GM19397 (cell line): Measurements from ENCODE around the gene KCTD4.
"Not testable (repeated sequence)": the region's sequence is repeated elsewhere in the genome, so short reads cannot be mapped to it uniquely, and the experiment has no call there.

ENCODE experiments used
- ATAC-seq: cut with Tn5 transposase; IDR thresholded peaks from one replicate; pipeline ENCODE4 v1.9.1; 2021; ENCODE audit warnings: mild to moderate bottlenecking, moderate library complexity; ENCODE audit not compliant: unreplicated experiment

The KCTD4 gene

GRCh38 chr13:45216193-45216592, 15.3 kb upstream of the KCTD4 start:
- ATAC-seq = no peak

GRCh38 chr13:45215392-45216077, 14.7 kb upstream of the KCTD4 start:
- no peak for ATAC-seq

DNA sequence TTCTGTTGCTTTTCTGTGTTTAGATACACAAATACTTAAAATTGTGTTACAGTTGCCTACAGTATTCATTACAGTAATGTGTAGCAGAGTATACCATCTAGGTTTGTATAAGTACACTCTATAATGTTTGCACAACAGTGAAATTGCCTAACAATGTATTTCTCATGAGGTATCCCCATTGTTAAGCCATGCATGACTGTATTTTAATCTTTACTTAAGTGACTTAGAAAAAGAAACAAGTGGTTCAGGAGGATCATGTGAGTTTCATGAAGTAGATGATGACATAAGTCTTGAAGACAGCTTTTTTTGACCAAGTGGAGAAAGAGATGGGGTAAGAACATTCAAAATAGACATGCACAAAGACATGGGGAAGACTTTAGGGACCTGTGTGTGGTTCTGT, 8.4 kb upstream of the KCTD4 start:
- ATAC-seq = no peak

DNA sequence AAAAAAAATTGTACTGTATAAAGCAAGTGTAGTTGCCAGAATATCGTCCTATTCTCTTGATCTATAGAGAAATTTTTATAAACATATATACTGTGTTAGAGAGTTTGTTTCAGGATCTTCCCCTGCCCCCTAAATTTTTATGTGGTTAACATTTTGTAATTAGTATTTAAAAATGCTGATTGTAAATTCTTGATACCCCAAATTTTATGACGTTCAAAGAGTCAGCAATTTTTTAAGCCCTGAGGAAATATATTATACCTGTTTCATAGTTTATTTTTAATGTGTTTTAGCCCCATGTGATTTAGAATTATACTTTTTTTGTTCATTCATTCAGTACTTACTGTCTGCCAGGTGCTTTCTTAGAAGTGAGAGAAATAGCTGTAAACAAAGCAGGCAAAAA, 7.3 kb upstream of the KCTD4 start:
- no peak for ATAC-seq

DNA sequence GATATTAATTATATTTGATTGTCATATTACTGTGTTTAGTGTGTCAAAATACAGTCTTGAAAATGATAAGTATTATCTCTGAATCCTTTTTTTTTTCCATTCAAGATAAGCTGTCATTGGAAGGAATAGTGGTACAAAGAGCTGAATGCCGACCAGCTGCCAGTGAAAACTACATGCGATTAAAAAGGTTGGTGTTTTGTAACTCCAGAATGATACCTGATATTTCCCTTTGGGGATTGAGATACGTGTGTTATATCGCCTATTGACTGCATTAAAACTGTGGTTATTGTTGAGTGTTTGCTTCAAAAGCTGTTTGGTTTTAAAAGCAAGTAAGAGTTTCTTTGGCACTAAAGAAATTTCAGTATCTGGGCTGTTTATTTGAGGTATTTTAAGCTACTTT, 6.5 kb upstream of the KCTD4 start:
- ATAC-seq = no peak

DNA sequence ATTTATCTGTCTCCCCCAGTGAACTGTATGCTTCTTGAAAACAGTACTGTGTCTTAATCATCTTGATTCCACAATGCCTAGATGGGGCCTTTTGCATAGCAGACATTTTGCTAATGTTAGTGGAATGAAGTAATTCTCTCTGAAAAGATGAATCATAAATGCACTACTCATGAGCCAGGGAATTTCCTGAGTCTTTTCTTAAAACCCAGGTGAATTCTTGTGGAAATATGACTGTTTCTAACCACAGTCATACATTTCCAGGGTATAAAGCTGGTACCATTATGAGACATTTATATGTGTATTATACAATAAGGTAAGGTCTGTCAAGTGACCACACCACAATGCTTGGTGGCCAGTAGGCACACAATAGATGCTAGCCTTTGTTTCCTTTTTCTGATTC, 5.5 kb upstream of the KCTD4 start:
- ATAC-seq = no peak

DNA sequence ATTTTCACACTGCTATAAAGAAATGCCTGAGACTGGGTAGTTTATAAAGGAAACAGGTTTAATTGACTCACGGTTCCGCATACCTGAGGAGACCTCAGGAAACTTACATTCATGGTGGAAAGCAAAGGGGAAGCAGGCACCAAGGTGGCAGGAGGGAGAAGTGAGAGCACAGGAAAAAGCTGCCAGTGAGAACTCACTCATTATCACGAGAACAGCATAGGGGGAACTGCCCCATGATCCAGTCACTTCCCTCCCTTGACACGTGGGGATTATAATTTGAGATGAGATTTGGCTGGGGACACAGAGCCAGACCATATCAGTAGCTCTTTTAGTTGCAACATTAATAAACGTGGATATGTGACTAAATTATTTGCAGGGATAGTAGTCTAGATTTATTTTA, 4.3 kb upstream of the KCTD4 start:
- no peak for ATAC-seq

DNA sequence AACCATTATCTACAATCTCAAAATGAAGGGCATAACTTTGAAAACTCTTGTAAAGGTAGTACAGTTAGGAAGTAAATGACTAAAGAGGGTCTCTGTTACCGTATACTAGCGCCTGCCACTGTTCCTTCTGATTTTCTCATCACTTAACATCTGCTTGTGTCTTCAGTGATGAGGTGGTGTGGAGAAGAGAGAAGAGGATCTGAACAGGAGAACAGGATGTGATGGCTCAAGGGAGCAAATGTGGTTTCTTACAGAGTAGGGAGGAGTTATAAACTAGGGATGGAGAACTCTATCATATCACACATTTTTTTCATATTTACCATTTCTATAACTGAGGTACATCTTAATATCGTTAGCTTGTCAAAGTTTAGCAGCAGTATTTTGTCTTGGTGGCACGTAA, 1.1 kb downstream of the KCTD4 start:
- ATAC-seq = no peak

DNA sequence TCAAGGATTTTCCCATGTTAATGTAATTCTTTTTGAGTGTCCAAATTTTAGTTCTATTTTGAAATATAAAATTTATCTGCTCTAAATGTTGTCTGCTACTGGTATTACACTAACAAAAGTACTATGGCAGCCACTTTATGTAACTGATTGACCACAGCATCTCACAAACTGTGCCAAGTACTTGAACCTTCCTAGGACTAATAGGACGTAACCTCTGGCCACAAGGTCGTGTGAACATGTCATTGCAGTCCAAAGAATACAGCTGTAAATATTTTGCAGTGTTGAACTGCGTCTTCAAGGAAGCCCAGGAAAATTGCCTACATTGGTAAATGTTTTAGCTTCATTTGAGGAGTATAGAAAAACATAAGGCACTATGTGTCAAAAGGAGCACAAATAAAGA, 1.9 kb downstream of the KCTD4 start:
- no peak for ATAC-seq

DNA sequence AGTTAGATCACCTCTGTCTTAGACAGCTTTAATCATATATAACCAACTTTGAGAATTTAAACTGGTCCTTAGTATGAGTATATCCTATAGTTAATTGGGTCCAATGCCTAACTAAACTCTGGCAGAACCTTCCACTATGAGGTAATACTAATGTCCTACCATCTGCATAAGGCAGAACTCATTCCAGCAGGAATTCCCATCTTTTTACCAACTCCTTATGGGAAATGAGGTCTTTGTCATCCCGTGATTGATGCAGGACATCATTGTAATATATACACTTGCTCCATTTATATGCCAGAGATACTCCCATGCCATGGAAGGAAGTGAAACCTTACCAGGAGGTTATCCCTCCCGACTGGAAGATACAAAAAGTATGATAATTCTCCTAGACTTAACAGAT, 2.8 kb downstream of the KCTD4 start:
- no peak for ATAC-seq

- ATAC-seq = no peak
These were observed 4.2 kb downstream of the KCTD4 start for GRCh38 chr13:45196622-45197021.

GRCh38 chr13:45196096-45196495, 4.7 kb downstream of the KCTD4 start:
- no peak for ATAC-seq

DNA sequence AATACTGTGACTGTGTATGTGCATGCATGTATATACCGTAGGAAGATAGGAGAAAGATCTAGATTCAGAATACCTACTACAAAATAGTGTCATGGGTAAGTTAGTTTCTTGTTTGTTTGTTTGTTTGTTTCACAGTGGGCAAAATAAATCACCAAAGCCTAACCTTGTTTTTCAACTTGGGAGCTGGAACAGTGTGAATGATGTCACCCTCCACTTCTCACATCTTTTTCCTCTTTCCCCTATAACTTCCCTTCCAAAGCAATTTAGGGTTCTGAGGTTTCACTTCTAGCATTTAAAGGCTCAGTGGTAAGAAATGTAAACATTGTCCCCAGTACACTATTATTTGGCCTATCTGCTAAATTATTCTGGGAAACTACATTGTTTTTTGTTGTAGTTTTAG, 5.4 kb downstream of the KCTD4 start:
- ATAC-seq = no peak

- ATAC-seq = no peak
These were observed 6.5 kb downstream of the KCTD4 start for GRCh38 chr13:45194081-45194939.

GRCh38 chr13:45191874-45192273, 9.0 kb downstream of the KCTD4 start:
- no peak for ATAC-seq

- not testable (repeated sequence) for ATAC-seq
These were observed 11.3 kb downstream of the KCTD4 start for GRCh38 chr13:45189511-45189910.

DNA sequence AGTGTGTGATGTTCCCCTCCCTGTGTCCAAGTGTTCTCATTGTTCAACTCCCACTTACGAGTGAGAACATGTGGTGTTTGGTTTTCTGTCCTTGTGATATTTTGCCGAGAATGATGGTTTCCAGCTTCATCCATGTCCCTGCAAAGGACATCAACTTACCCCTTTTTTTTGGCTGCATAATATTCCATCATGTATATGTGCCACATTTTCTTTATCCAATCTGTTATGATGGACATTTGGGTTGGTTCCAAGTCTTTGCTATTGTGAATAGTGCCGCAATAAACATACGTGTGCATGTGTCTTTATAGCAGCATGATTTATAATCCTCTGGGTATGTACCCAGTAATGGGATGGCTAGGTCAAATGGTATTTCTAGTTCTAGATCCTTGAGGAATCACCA, 11.8 kb downstream of the KCTD4 start:
- ATAC-seq = not testable (repeated sequence)

GRCh38 chr13:45185286-45185685, 15.6 kb downstream of the KCTD4 start:
- ATAC-seq = no peak

- ATAC-seq = no peak
These were observed 16.2 kb downstream of the KCTD4 start for GRCh38 chr13:45184693-45185092.

GRCh38 chr13:45180713-45181601, 19.9 kb downstream of the KCTD4 start:
- ATAC-seq = no peak

DNA sequence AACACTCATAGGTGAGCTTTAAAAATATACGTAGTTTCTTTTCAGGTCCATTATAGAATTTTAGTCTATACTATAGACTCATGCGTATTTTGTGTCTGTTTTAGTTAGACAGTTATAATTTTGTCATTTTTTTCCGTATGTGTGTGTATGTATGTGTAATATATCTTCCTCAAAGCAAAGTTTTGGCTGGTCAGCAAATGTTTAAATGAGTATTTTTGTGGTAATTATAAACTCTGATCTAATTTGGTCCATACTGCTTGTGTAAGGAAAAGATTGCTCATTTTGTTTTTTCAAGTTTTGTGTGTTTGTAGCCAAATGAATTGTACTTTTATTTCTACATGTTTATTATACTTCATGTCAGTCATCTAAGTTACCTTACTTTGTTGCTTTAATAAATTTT, 20.5 kb downstream of the KCTD4 start:
- ATAC-seq = no peak
